ENCODE data around the gene PEAK1. TPM values are rescaled to one million over a fixed set of nuclear protein-coding genes. Genes with fewer than 3 reads are reported as not detected.

The PEAK1 gene
- total RNA-seq, 4 donors from 2014 or later = 14.5 to 31.1 (median 25.9) TPM

- Histone ChIP-seq H3K4me3 (no peak overlapping the region), H3K36me3 (no peaks in the 10 kb centered on the region), H3K27me3 (no peaks in the 10 kb centered on the region), H3K27ac (no peak overlapping the region), H3K4me1 (peaks cover 6% of the 10 kb centered on the region), H3K9me3 (no peaks in the 10 kb centered on the region)
- TF ChIP-seq CTCF (IDR thresholded peaks at IDR 0.05) (no peak), POLR2A (IDR thresholded peaks at IDR 0.05) (no peak), POLR2AphosphoS5 (IDR thresholded peaks at IDR 0.05) (no peak), EP300 (IDR thresholded peaks at IDR 0.05) (no peak)
- DNase-seq (ENCODE audit: low spot score in 2 of 2) = no peak
- WGBS = 88% methylated on average over 2 of the region's 2 CpGs
These were observed 16.9 kb upstream of the PEAK1 start for GRCh38 chr15:77436822-77437221.

GRCh38 chr15:77430652-77431051 lies 10.7 kb upstream of the PEAK1 start:
- Histone ChIP-seq H3K27ac (no peak overlapping the region), H3K4me3 (no peak overlapping the region), H3K36me3 (no peaks in the 10 kb centered on the region), H3K9me3 (no peaks in the 10 kb centered on the region), H3K4me1 (no peaks in the 10 kb centered on the region), H3K27me3 (no peaks in the 10 kb centered on the region)
- 93% methylated on average over 2 of the region's 2 CpGs for WGBS
- TF ChIP-seq CTCF (IDR thresholded peaks at IDR 0.05) = no peak
- no peak for TF ChIP-seq EP300 (IDR thresholded peaks at IDR 0.05)
- no peak for TF ChIP-seq POLR2A (IDR thresholded peaks at IDR 0.05)
- TF ChIP-seq POLR2AphosphoS5 (IDR thresholded peaks at IDR 0.05) = no peak
- no peak for DNase-seq (ENCODE audit: low spot score in 2 of 2)

- no peak overlapping the region for H3K27ac ChIP-seq
- no peaks in the 10 kb centered on the region for H3K9me3 ChIP-seq
- H3K36me3 ChIP-seq = no peaks in the 10 kb centered on the region
- H3K27me3 ChIP-seq = no peaks in the 10 kb centered on the region
- no peak for DNase-seq (ENCODE audit: low spot score in 2 of 2)
- no peaks in the 10 kb centered on the region for H3K4me1 ChIP-seq
- WGBS = 90% methylated on average over 2 of the region's 2 CpGs
- TF ChIP-seq POLR2A (IDR thresholded peaks at IDR 0.05) = no peak
- TF ChIP-seq CTCF (IDR thresholded peaks at IDR 0.05) = no peak
- no peak for TF ChIP-seq EP300 (IDR thresholded peaks at IDR 0.05)
- TF ChIP-seq POLR2AphosphoS5 (IDR thresholded peaks at IDR 0.05) = no peak
- H3K4me3 ChIP-seq = no peak overlapping the region
These were observed 10.3 kb upstream of the PEAK1 start for GRCh38 chr15:77430213-77430612.

GRCh38 chr15:77426871-77427270 lies 7.0 kb upstream of the PEAK1 start:
- no peaks in the 10 kb centered on the region for H3K36me3 ChIP-seq
- H3K27ac ChIP-seq = no peak overlapping the region
- H3K9me3 ChIP-seq = no peaks in the 10 kb centered on the region
- 90% methylated on average over 1 of the region's 1 CpG for WGBS
- H3K4me3 ChIP-seq = no peak overlapping the region
- H3K4me1 ChIP-seq = peaks cover 17% of the 10 kb centered on the region
- TF ChIP-seq POLR2A (IDR thresholded peaks at IDR 0.05) = no peak
- TF ChIP-seq EP300 (IDR thresholded peaks at IDR 0.05) = no peak
- no peak for TF ChIP-seq POLR2AphosphoS5 (IDR thresholded peaks at IDR 0.05)
- no peak for TF ChIP-seq CTCF (IDR thresholded peaks at IDR 0.05)
- DNase-seq (ENCODE audit: low spot score in 2 of 2) = no peak
- no peaks in the 10 kb centered on the region for H3K27me3 ChIP-seq

- 92% methylated on average over 1 of the region's 1 CpG for WGBS
- Histone ChIP-seq H3K36me3 (no peaks in the 10 kb centered on the region), H3K27me3 (no peaks in the 10 kb centered on the region), H3K27ac (no peak overlapping the region), H3K9me3 (no peaks in the 10 kb centered on the region), H3K4me1 (peaks cover 22% of the 10 kb centered on the region), H3K4me3 (no peak overlapping the region)
- DNase-seq (ENCODE audit: low spot score in 2 of 2) = no peak
- TF ChIP-seq POLR2A (IDR thresholded peaks at IDR 0.05) = no peak
- no peak for TF ChIP-seq CTCF (IDR thresholded peaks at IDR 0.05)
- no peak for TF ChIP-seq POLR2AphosphoS5 (IDR thresholded peaks at IDR 0.05)
- no peak for TF ChIP-seq EP300 (IDR thresholded peaks at IDR 0.05)
These were observed 6.5 kb upstream of the PEAK1 start for GRCh38 chr15:77426377-77426776.

Data from suprapubic skin (tissue), 4 donors.